IMR-90 (cell line): Measurements from ENCODE around the gene BIRC5. TPM values are rescaled to one million over a fixed set of nuclear protein-coding genes. Genes with fewer than 3 reads are reported as not detected.

Source experiments
- ATAC-seq: fragments of 200-7000 bp; cut with Tn5 transposase; 2 replicates; pipeline ENCODE4 v1.9.1; 2020; ENCODE audit warnings: low read depth, mild to moderate bottlenecking, moderate library complexity
- BruUV-seq: library from RNA; stranded (reverse); fragments of 400-500 nt; replicated peaks from 2 replicates; lab custom pipeline; 2021; lab: Mats Ljungman, UMichigan
- CTCF ChIA-PET: fragments of 300-600 bp; formaldehyde crosslinking; extraction: SDS; loops from one replicate; lab custom pipeline; 2021; ENCODE audit warnings: antibody characterized with exemption; lab: Yijun Ruan, JAX
- POLR2A ChIA-PET: fragments of 300-600 bp; sonication (Branson Sonifier 250); formaldehyde crosslinking; loops from one replicate; lab custom pipeline; 2022; ENCODE audit warnings: antibody characterized with exemption; ENCODE audit not compliant: unreplicated experiment; lab: Charles Lee
- DNase-seq: peaks from one replicate; pipeline ENCODE4 v3.0.0; 2013
- H2AFZ ChIP-seq: replicated peaks from 2 replicates; pipeline ENCODE3; 2013; ENCODE audit warnings: low read length, mild to moderate bottlenecking; ENCODE audit not compliant: poor library complexity
- H2AK5ac ChIP-seq: 2 replicates; pipeline ENCODE4 v1.6.1; 2013; ENCODE audit warnings: low read depth, low read length, inconsistent platforms
- H2AK9ac ChIP-seq: replicated peaks from 2 replicates; pipeline ENCODE3; 2013; ENCODE audit warnings: mild to moderate bottlenecking, low read depth, low read length, moderate library complexity; ENCODE audit not compliant: poor library complexity
- H2BK120ac ChIP-seq: 2 replicates; pipeline ENCODE4 v1.6.1; 2013; ENCODE audit warnings: low read depth, low read length, inconsistent platforms
- H2BK15ac ChIP-seq: 3 replicates; pipeline ENCODE4 v1.6.1; 2013; ENCODE audit warnings: low read depth, low read length, inconsistent platforms
- H2BK20ac ChIP-seq: 2 replicates; pipeline ENCODE4 v1.6.1; 2013; ENCODE audit warnings: low read depth, mild to moderate bottlenecking, inconsistent platforms, low read length, moderate library complexity
- H2BK5ac ChIP-seq: 2 replicates; pipeline ENCODE4 v1.6.1; 2013; ENCODE audit warnings: mild to moderate bottlenecking, low read depth, low read length, inconsistent platforms; ENCODE audit not compliant: poor library complexity, severe bottlenecking
- H3K14ac ChIP-seq: replicated peaks from 2 replicates; pipeline ENCODE4 v1.6.1; 2013; ENCODE audit warnings: low read depth, low read length, inconsistent platforms
- H3K18ac ChIP-seq: 2 replicates; pipeline ENCODE4 v1.6.1; 2013; ENCODE audit warnings: low read depth, low read length, control low read depth
- H3K23ac ChIP-seq: 2 replicates; pipeline ENCODE4 v1.6.1; 2013; ENCODE audit warnings: low read depth, low read length, inconsistent platforms
- H3K27ac ChIP-seq: 2 replicates; pipeline ENCODE4 v1.5.1; 2013; ENCODE audit warnings: mild to moderate bottlenecking, control low read depth, low read length; ENCODE audit not compliant: insufficient read depth
- H3K27me3 ChIP-seq: 2 replicates; pipeline ENCODE4 v1.6.1; 2013; ENCODE audit warnings: low read length; ENCODE audit not compliant: control insufficient read depth, insufficient read depth
- H3K36me3 ChIP-seq: 2 replicates; pipeline ENCODE4 v1.6.1; 2013; ENCODE audit warnings: low read length, mixed read lengths; ENCODE audit not compliant: control insufficient read depth, insufficient read depth
- H3K4ac ChIP-seq: 2 replicates; pipeline ENCODE4 v1.6.1; 2013; ENCODE audit warnings: low read depth, low read length, inconsistent platforms
- H3K4me1 ChIP-seq: 2 replicates; pipeline ENCODE4 v1.6.1; 2013; ENCODE audit warnings: low read length, mixed read lengths; ENCODE audit not compliant: control insufficient read depth, insufficient read depth
- H3K4me2 ChIP-seq: 2 replicates; pipeline ENCODE4 v1.6.1; 2013; ENCODE audit warnings: low read depth, mild to moderate bottlenecking, control low read depth, low read length, moderate library complexity
- H3K4me3 ChIP-seq: 2 replicates; pipeline ENCODE4 v1.5.1; 2013; ENCODE audit warnings: low read depth, mild to moderate bottlenecking, control low read depth, low read length, moderate library complexity; ENCODE audit not compliant: insufficient read depth
- H3K56ac ChIP-seq: 2 replicates; pipeline ENCODE4 v1.6.1; 2013; ENCODE audit warnings: low read length, inconsistent platforms; ENCODE audit not compliant: insufficient read depth; ENCODE audit errors: extremely low read depth
- H3K79me1 ChIP-seq, 2 experiments: 2 replicates each; pipeline ENCODE4 v1.6.1; 2013; ENCODE audit warnings: low read length in 2 of 2, inconsistent platforms in 1 of 2, low read depth in 1 of 2
- H3K9ac ChIP-seq: 2 replicates; pipeline ENCODE4 v1.6.1; 2013; ENCODE audit warnings: low read depth, low read length, control low read depth
- H3K9me1 ChIP-seq: 2 replicates; pipeline ENCODE4 v1.6.1; 2013; ENCODE audit warnings: low read length, inconsistent platforms; ENCODE audit not compliant: insufficient read depth
- H3K9me3 ChIP-seq: 2 replicates; pipeline ENCODE4 v1.6.1; 2013; ENCODE audit warnings: low read length; ENCODE audit not compliant: control insufficient read depth, insufficient read depth
- H4K20me1 ChIP-seq: 2 replicates; pipeline ENCODE4 v1.6.1; 2013; ENCODE audit warnings: low read length, inconsistent platforms; ENCODE audit not compliant: insufficient read depth
- H4K5ac ChIP-seq: 2 replicates; pipeline ENCODE4 v1.6.1; 2013; ENCODE audit warnings: mild to moderate bottlenecking, low read depth, low read length, control low read depth
- H4K8ac ChIP-seq, 2 experiments: 2 replicates each; pipeline ENCODE4 v1.6.1; 2013; ENCODE audit warnings: low read depth in 2 of 2, low read length in 2 of 2, control low read depth in 1 of 2, inconsistent platforms in 1 of 2
- H4K91ac ChIP-seq: 2 replicates; pipeline ENCODE4 v1.6.1; 2013; ENCODE audit warnings: low read depth, low read length, inconsistent platforms; ENCODE audit not compliant: insufficient read depth
- CEBPB ChIP-seq: IDR thresholded peaks from 2 replicates; pipeline ENCODE4 v1.6.1; 2012; ENCODE audit warnings: low read depth, low read length, improper control_type of control experiment
- FOS ChIP-seq: fragments of 150-350 bp; IDR thresholded peaks from 2 replicates; pipeline ENCODE4 v1.6.1; 2016; ENCODE audit warnings: low read depth, low read length
- WGBS, 2 experiments: methylation state at CpG; one replicate each; pipeline versions ENCODE4 v1.1.5 to v1.1.7; 2013; ENCODE audit warnings: missing lambda C conversion rate in 2 of 2; ENCODE audit not compliant: insufficient read length in 1 of 2; ENCODE audit errors: extremely low coverage in 2 of 2; 5-methylcytosine and 5-hydroxymethylcytosine counted together
- dilution Hi-C: fragments of 300-500 bp; cut with HindIII; formaldehyde crosslinking; loops from one replicate; pipeline ENCODE4 v1.14.3; 2018; ENCODE audit warnings: low sequenced_read_pairs; ENCODE audit not compliant: unreplicated experiment
- in situ Hi-C: fragments of 300-500 bp; cut with MboI; formaldehyde crosslinking; loops from 3 replicates; pipeline ENCODE4 v1.14.3; 2019; ENCODE audit warnings: low sequenced_read_pairs, inconsistent platforms, mixed read lengths
- intact Hi-C: fragments of 100-400 bp; cut with micrococcal nuclease; formaldehyde crosslinking; loops from 2 replicates; pipeline ENCODE4 v1.10.0; 2022
- polyA plus RNA-seq, 3 experiments: library from polyadenylated mRNA; depleted of rRNA; stranded (reverse); fragments of >200 nt; gene quantifications; 2 replicates each; pipeline ENCODE4 v1.2.3, GENCODE V29; 2012; ENCODE audit warnings: low replicate concordance in 1 of 3
- total RNA-seq: library from RNA; depleted of rRNA; stranded (reverse); fragments of >200 nt; gene quantifications from 2 replicates; pipeline ENCODE4 v1.2.3, GENCODE V29; 2012
- TF ChIP-seq, protein P1 (sequence below): fragments of 150-350 bp; IDR thresholded peaks from 2 replicates; pipeline ENCODE4 v1.6.1; 2016; ENCODE audit warnings: low read depth, mild to moderate bottlenecking, low read length, moderate library complexity, borderline replicate concordance

The BIRC5 gene
- total and polyA plus RNA-seq, 2 of the 4 experiments (the other 2 are of a cell fraction): 16.6 to 52.7 TPM

DNA sequence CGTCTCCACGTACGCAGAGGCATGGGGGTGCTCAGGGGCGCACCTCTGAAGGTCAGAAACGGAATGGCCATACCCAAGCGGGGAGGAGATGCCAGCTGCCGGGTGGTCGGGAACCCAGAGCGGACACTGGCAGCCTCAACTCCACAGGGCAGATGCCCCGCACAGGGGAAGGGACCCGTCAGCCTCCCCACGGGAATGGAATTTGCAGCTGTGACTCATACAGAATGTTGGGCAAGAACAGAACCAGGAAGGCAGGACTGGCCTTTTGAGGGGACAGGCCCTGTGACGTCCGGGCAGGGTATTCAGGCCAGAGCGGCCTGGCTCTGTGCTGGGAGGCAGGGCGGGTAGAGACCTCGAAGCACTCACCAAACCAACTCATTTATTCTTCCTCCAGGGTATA is 34.7 kb upstream of the BIRC5 start:
- Histone ChIP-seq H3K4me3 (no peak overlapping the region), H2AFZ (peak overlapping the region; percentile 77), H4K5ac (peak overlapping the region; percentile 88; the same call in 1 of the 2 replicates), H3K4me1 (peaks cover 13% of the 10 kb centered on the region), H3K14ac (peak overlapping the region; percentile 25; the same call in 1 of the 2 replicates), H3K9me3 (no peaks in the 10 kb centered on the region), H3K27me3 (no peaks in the 10 kb centered on the region), H3K56ac (no peak overlapping the region), H2BK120ac (peak overlapping the region; percentile 86; the same call in 1 of the 2 replicates), H3K4ac (peak overlapping the region; percentile 63), H3K23ac (no peak overlapping the region), H4K20me1 (0 out of 2 replicates have a peak, but pooled peaks cover 5% of the 10 kb centered on the region), H3K36me3 (no peaks in the 10 kb centered on the region; the same call in 1 of the 2 replicates), H2BK5ac (peak overlapping the region; percentile 64), H4K91ac (peak overlapping the region; percentile 43), H2BK15ac (no peak overlapping the region), H4K8ac (peak overlapping the region in 1 of 2 experiments; percentile 90; a peak in 2 of 4 replicates), H3K27ac (no peak overlapping the region), H3K9me1 (peaks cover 9% of the 10 kb centered on the region; the same call in 1 of the 2 replicates), H3K4me2 (no peak overlapping the region), H3K18ac (no peak overlapping the region), H3K79me1 (peaks cover 8 to 56% of the 10 kb centered on the region in 2 experiments; a peak in 3 of 4 replicates), H2BK20ac (peak overlapping the region; percentile 69; the same call in 1 of the 2 replicates), H3K9ac (no peak overlapping the region), H2AK5ac (peak overlapping the region; percentile 56; the same call in 1 of the 2 replicates), H2AK9ac (peak overlapping the region; percentile 68)
- in situ Hi-C loops: loop anchor here (5.0 kb wide), 1 partner anchor 67 kb away; no protein-coding TSS in a partner anchor
- POLR2A ChIA-PET: no interaction called here
- 81% methylated on average over 12 of the region's 17 CpGs; no CpG with 5 or more reads in 1 of the 2 experiments for WGBS, 2 experiments
- dilution Hi-C loops: no loop called here
- CTCF ChIA-PET: no interaction called here
- peak; percentile 73 for TF ChIP-seq FOS
- peak; percentile 97 for TF ChIP-seq CEBPB
- TF ChIP-seq, protein P1, sequence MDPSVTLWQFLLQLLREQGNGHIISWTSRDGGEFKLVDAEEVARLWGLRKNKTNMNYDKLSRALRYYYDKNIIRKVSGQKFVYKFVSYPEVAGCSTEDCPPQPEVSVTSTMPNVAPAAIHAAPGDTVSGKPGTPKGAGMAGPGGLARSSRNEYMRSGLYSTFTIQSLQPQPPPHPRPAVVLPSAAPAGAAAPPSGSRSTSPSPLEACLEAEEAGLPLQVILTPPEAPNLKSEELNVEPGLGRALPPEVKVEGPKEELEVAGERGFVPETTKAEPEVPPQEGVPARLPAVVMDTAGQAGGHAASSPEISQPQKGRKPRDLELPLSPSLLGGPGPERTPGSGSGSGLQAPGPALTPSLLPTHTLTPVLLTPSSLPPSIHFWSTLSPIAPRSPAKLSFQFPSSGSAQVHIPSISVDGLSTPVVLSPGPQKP: no peak
- no TSS peak for BruUV-seq
- peak; percentile 63 for ATAC-seq
- DNase-seq: peak; percentile 74
- intact Hi-C loops: no loop called here
